Retinal pigment epithelial cell (primary cell): ENCODE data around the gene FAF1.

Source experiments
- DNase-seq: peaks from one replicate; pipeline ENCODE4 v3.0.0-alpha.2; 2010; ENCODE audit warnings: low read depth
- H3K4me3 ChIP-seq: 2 replicates; pipeline ENCODE4 v1.5.1; 2011; ENCODE audit warnings: mild to moderate bottlenecking, low read length, control low read depth, moderate library complexity
- CTCF ChIP-seq: conservative IDR thresholded peaks from 2 replicates; pipeline ENCODE4 v1.5.1; 2011; ENCODE audit warnings: low read depth, low read length, control low read depth, inconsistent platforms

Gene FAF1

GRCh38 chr1:50700621-50701020, 259.4 kb downstream of the FAF1 start:
- no peak for DNase-seq
- TF ChIP-seq CTCF = no peak
- no peak overlapping the region for H3K4me3 ChIP-seq

GRCh38 chr1:50700214-50700613, 259.9 kb downstream of the FAF1 start:
- no peak for TF ChIP-seq CTCF

GRCh38 chr1:50699795-50700194, 260.3 kb downstream of the FAF1 start:
- no peak for DNase-seq
- TF ChIP-seq CTCF = no peak
- no peak overlapping the region for H3K4me3 ChIP-seq

More at GRCh38 chr1:50700214-50700613, 259.9 kb downstream of the FAF1 start:
- H3K4me3 ChIP-seq = no peak overlapping the region
- DNase-seq = no peak

GRCh38 chr1:50697440-50698421, 262.3 kb downstream of the FAF1 start:
- TF ChIP-seq CTCF = no peak
- H3K4me3 ChIP-seq = no peak overlapping the region
- DNase-seq = no peak

GRCh38 chr1:50693829-50694228, 266.2 kb downstream of the FAF1 start:
- no peak for TF ChIP-seq CTCF
- H3K4me3 ChIP-seq = no peak overlapping the region
- DNase-seq = no peak

GRCh38 chr1:50684185-50684584, 275.9 kb downstream of the FAF1 start:
- no peak overlapping the region for H3K4me3 ChIP-seq
- no peak for DNase-seq
- peak; percentile 20 for TF ChIP-seq CTCF

- DNase-seq = no peak
- no peak overlapping the region for H3K4me3 ChIP-seq
- TF ChIP-seq CTCF = no peak
Observed at GRCh38 chr1:50681931-50682330, 278.1 kb downstream of the FAF1 start.
